A673 (cell line): ENCODE data around the gene HSF2. TPM values are rescaled to one million over a fixed set of nuclear protein-coding genes. Genes with fewer than 3 reads are reported as not detected.
A peak's percentile ranks its signal among the peaks of the same experiment; 100 is the strongest.

Experiments used
- Bru-seq: library from RNA; stranded (reverse); fragments of 400-500 nt; gene quantifications from one replicate; lab custom pipeline; 2021; lab: Mats Ljungman, UMichigan
- BruChase-seq, 2 experiments: library from RNA; stranded (reverse); fragments of 400-500 nt; gene quantifications; one replicate each; lab custom pipeline; 2021; lab: Mats Ljungman, UMichigan
- BruUV-seq: library from RNA; stranded (reverse); fragments of 400-500 nt; replicated peaks from 2 replicates; lab custom pipeline; 2021; lab: Mats Ljungman, UMichigan
- CTCF ChIA-PET: fragments of 300-600 bp; sonication (Branson Sonifier 250); formaldehyde crosslinking; loops from one replicate; lab custom pipeline; 2022; ENCODE audit warnings: antibody characterized with exemption; lab: Charles Lee
- POLR2A ChIA-PET: fragments of 300-600 bp; sonication (Branson Sonifier 250); formaldehyde crosslinking; loops from one replicate; lab custom pipeline; 2022; ENCODE audit warnings: antibody characterized with exemption; ENCODE audit not compliant: low non-redundant PET; lab: Charles Lee
- DNase-seq: peaks from one replicate; pipeline ENCODE4 v3.0.0-alpha.2; 2015; ENCODE audit warnings: low spot score
- H3K27ac ChIP-seq: fragments of 200-600 bp; sonication (generic); 2 replicates; pipeline ENCODE4 v1.5.1; 2016; ENCODE audit warnings: mixed run types, low read depth, mild to moderate bottlenecking, mixed read lengths, antibody characterized with exemption, low read length; ENCODE audit not compliant: poor library complexity, severe bottlenecking
- H3K27me3 ChIP-seq: fragments of 200-600 bp; sonication (generic); replicated peaks from 2 replicates; pipeline ENCODE4 v1.6.1; 2017; ENCODE audit warnings: mixed run types, low read depth, mild to moderate bottlenecking, mixed read lengths, antibody characterized with exemption, low read length; ENCODE audit not compliant: insufficient read depth, poor library complexity
- H3K36me3 ChIP-seq: fragments of 200-600 bp; sonication (generic); 2 replicates; pipeline ENCODE4 v1.6.1; 2016; ENCODE audit warnings: mixed run types, mild to moderate bottlenecking, mixed read lengths, antibody characterized with exemption, low read length; ENCODE audit not compliant: insufficient read depth, poor library complexity, severe bottlenecking
- H3K4me1 ChIP-seq: fragments of 200-600 bp; sonication (generic); 2 replicates; pipeline ENCODE4 v1.6.1; 2017; ENCODE audit warnings: mixed run types, mild to moderate bottlenecking, mixed read lengths, antibody characterized with exemption, low read length; ENCODE audit not compliant: insufficient read depth, poor library complexity, severe bottlenecking
- H3K4me3 ChIP-seq: fragments of 200-600 bp; sonication (generic); 2 replicates; pipeline ENCODE4 v1.5.1; 2016; ENCODE audit warnings: low read depth, mixed run types, mild to moderate bottlenecking, mixed read lengths, low read length; ENCODE audit not compliant: poor library complexity, severe bottlenecking
- H3K9me3 ChIP-seq: fragments of 200-600 bp; sonication (generic); 2 replicates; pipeline ENCODE4 v1.6.1; 2016; ENCODE audit warnings: mixed run types, low read depth, mild to moderate bottlenecking, mixed read lengths, antibody characterized with exemption, low read length; ENCODE audit not compliant: poor library complexity, severe bottlenecking
- EZH2 ChIP-seq: fragments of 200-600 bp; sonication (generic); IDR thresholded peaks from 2 replicates; pipeline ENCODE4 v1.6.1; 2017; ENCODE audit warnings: borderline replicate concordance, low read depth, mild to moderate bottlenecking, mixed read lengths, antibody characterized with exemption, low read length; ENCODE audit not compliant: poor library complexity, severe bottlenecking
- intact Hi-C: fragments of 100-400 bp; cut with micrococcal nuclease; formaldehyde crosslinking; loops from one replicate; pipeline ENCODE4 v1.10.0; 2022; ENCODE audit not compliant: unreplicated experiment
- long read RNA-seq: library from polyadenylated mRNA; stranded (forward); transcript quantifications from one replicate; pipeline ENCODE4 v2.0.0, GENCODE V29; 2022
- total RNA-seq: library from RNA; stranded (reverse); gene quantifications from 2 replicates; pipeline ENCODE4 v1.2.3, GENCODE V29; 2021
- TF ChIP-seq, protein P1 (sequence below): fragments of 300-800, 200-600 bp; sonication (generic); conservative IDR thresholded peaks from 2 replicates; pipeline ENCODE4 v1.5.1; 2017; ENCODE audit warnings: low read depth, mild to moderate bottlenecking, antibody characterized with exemption, low read length, moderate library complexity, mixed read lengths

Gene HSF2
- 27.5 and 31.3 TPM in 2 replicates for total RNA-seq
- Bru-seq, nascent RNA = percentile 97 among the genes with signal in this experiment
- BruChase-seq, experiment 1, labeled RNA remaining after a 2-hour chase = percentile 92 among the genes with signal in this experiment
- percentile 64 among the genes with signal in this experiment for BruChase-seq, experiment 2, labeled RNA remaining after a 6-hour chase
- long read RNA-seq, transcript HSF2-202 (12 exons, 2,643 nt) = major isoform, 55 of 87 reads
- long read RNA-seq, transcript HSF2-201 (13 exons, 2,549 nt) = minor isoform, 26 of 87 reads
- long read RNA-seq, partial matches to known transcripts = 5 of 87 reads
- long read RNA-seq, other reads (novel, unspliced or antisense) = 1 of 87 reads

DNA sequence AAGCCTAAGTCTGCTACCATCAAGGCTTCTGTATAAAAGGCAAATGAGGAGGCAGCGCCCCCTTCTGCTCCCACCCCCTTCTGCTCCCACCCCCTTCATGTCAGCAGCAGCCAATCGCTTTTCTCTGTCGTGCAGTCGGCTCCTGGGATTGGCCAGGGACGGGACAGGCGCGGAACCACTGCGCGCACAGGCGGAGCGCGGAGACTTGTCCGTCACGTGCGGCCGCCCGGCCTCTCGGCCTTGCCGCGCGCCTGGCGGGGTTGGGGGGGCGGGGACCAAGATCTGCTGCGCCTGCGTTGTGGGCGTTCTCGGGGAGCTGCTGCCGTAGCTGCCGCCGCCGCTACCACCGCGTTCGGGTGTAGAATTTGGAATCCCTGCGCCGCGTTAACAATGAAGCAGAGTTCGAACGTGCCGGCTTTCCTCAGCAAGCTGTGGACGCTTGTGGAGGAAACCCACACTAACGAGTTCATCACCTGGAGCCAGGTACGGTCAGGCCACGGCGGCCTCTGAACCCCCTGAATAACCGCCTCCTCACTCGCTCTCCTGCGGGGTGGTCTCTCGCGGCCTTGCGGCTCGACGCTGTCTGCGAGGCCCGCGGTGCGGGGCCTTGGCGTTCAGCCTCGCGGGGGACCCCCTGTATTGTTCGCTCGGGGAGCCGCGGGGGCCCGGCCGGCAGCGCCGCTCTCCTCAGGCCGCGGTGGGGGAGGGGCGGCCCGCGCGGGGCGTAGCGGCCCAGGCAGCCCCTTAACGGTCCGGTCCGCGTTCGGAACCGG, at the start of gene HSF2:
Gene HSF2 (plus strand): TSS at position 305 of the 773 bp plus-strand sequence. CDS start 86 bp downstream, at position 391.
- POLR2A ChIA-PET = no interaction called here
- Histone ChIP-seq H3K36me3 (no peaks in the 10 kb centered on the region), H3K4me1 (peaks cover 10% of the 10 kb centered on the region), H3K27me3 (no peaks in the 10 kb centered on the region), H3K4me3 (peak within 1 kb of the TSS; percentile 99), H3K27ac (peak within 1 kb of the TSS; percentile 93), H3K9me3 (no peaks in the 10 kb centered on the region)
- intact Hi-C loops = loop anchor here (10.0 kb wide), 1 partner anchor 435 kb away; no protein-coding TSS in a partner anchor
- peak; percentile 99 for DNase-seq
- no TSS peak for BruUV-seq
- TF ChIP-seq, protein P1, sequence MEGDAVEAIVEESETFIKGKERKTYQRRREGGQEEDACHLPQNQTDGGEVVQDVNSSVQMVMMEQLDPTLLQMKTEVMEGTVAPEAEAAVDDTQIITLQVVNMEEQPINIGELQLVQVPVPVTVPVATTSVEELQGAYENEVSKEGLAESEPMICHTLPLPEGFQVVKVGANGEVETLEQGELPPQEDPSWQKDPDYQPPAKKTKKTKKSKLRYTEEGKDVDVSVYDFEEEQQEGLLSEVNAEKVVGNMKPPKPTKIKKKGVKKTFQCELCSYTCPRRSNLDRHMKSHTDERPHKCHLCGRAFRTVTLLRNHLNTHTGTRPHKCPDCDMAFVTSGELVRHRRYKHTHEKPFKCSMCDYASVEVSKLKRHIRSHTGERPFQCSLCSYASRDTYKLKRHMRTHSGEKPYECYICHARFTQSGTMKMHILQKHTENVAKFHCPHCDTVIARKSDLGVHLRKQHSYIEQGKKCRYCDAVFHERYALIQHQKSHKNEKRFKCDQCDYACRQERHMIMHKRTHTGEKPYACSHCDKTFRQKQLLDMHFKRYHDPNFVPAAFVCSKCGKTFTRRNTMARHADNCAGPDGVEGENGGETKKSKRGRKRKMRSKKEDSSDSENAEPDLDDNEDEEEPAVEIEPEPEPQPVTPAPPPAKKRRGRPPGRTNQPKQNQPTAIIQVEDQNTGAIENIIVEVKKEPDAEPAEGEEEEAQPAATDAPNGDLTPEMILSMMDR = no peak; the same call in 1 of the 2 replicates
- TF ChIP-seq EZH2 = no peak
- CTCF ChIA-PET = no interaction called here

- no peaks in the 10 kb centered on the region for H3K9me3 ChIP-seq
- POLR2A ChIA-PET = no interaction called here
- H3K4me3 ChIP-seq = no peak overlapping the region
- no peaks in the 10 kb centered on the region for H3K36me3 ChIP-seq
- intact Hi-C loops = no loop called here
- H3K27me3 ChIP-seq = no peaks in the 10 kb centered on the region
- no peak overlapping the region for H3K27ac ChIP-seq
- no peak for DNase-seq
- H3K4me1 ChIP-seq = no peaks in the 10 kb centered on the region
- CTCF ChIA-PET = no interaction called here
- TF ChIP-seq, protein P1 = no peak
- TF ChIP-seq EZH2 = no peak
- no TSS peak for BruUV-seq
These were observed 46.3 kb upstream of the HSF2 start for GRCh38 chr6:122352981-122353664.

- ChIA-PET POLR2A (no interaction called here), CTCF (no interaction called here)
- H3K27me3 ChIP-seq = peaks cover 5% of the 10 kb centered on the region
- DNase-seq = no peak
- intact Hi-C loops = no loop called here
- H3K9me3 ChIP-seq = no peaks in the 10 kb centered on the region
- no TSS peak for BruUV-seq
- H3K4me3 ChIP-seq = no peak overlapping the region
- TF ChIP-seq EZH2 = no peak
- TF ChIP-seq, protein P1 = no peak
- H3K4me1 ChIP-seq = no peaks in the 10 kb centered on the region
- no peak overlapping the region for H3K27ac ChIP-seq
- H3K36me3 ChIP-seq = no peaks in the 10 kb centered on the region
These were observed 38.6 kb upstream of the HSF2 start for GRCh38 chr6:122360809-122361208.
